Measurements from ENCODE around the gene IL12RB2. TPM values are rescaled to one million over a fixed set of nuclear protein-coding genes. Genes with fewer than 3 reads are reported as not detected.
A peak's percentile ranks its signal among the peaks of the same experiment; 100 is the strongest.

Gene IL12RB2
- total RNA-seq, 1 experiment from 2014 or later = not detected

DNA sequence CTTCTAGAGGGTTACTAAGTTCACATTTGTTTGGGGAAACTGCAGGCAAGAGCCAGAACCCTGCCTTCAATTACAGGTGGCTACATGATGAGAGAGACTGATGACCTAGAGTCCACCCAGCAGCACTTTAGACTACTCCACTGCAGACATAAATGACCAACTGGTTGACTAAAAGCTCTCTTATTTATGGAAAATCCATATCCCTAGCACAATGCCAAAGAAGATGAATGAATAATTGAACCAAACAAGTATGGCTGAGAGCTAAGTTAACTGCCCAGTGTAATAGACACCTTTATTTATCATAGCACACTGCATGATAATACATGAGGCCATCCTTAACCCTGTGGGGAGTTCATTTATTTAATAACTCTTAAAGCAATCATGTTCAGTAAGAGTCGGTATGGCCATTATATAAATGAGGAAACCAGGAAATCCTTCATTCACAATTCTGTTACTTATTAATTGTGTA, 60.4 kb downstream of the IL12RB2 start:
- peak overlapping the region; percentile 24 for H3K27ac Mint-ChIP-seq (ENCODE audit: unreplicated experiment)
- H3K36me3 Mint-ChIP-seq (ENCODE audit: insufficient read depth, unreplicated experiment) = no peaks in the 10 kb centered on the region
- no peak for DNase-seq
- H3K9me3 Mint-ChIP-seq (ENCODE audit: low read depth, unreplicated experiment) = no peaks in the 10 kb centered on the region
- intact Hi-C loops (cut with micrococcal nuclease; ENCODE audit: unreplicated experiment) = no loop called here
- peaks cover 16% of the 10 kb centered on the region for H3K4me1 Mint-ChIP-seq (ENCODE audit: low read depth, unreplicated experiment)
- TF ChIP-seq CTCF (IDR thresholded peaks at IDR 0.05; ENCODE audit: unreplicated experiment) = no peak
- no peaks in the 10 kb centered on the region for H3K27me3 Mint-ChIP-seq (ENCODE audit: unreplicated experiment)
- BruUV-seq (replicated peaks) = no TSS peak
- CTCF ChIA-PET = no interaction called here
- H3K4me3 Mint-ChIP-seq (ENCODE audit: low read depth, unreplicated experiment) = no peak overlapping the region

DNA sequence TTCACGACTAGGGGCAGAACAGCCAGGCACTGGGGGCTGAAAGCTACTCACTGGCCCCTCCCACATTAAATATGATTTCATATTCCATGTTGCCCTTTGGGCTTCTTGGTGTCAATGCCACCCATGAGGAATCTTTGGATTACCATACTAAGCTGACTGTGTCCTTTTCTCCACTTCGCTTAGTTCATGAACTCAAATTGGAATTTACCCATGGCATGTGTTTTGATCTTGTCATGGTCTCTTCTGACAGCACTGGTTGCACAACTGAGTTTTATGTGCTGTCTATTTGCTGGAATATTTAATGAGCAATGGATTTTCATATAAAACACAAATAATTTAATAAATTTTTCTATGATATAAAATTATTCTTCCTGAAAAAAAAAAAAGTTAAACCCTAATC, 63.4 kb downstream of the IL12RB2 start:
- no peak overlapping the region for H3K27ac Mint-ChIP-seq (ENCODE audit: unreplicated experiment)
- no peaks in the 10 kb centered on the region for H3K27me3 Mint-ChIP-seq (ENCODE audit: unreplicated experiment)
- CTCF ChIA-PET = no interaction called here
- no peak overlapping the region for H3K4me3 Mint-ChIP-seq (ENCODE audit: low read depth, unreplicated experiment)
- intact Hi-C loops (cut with micrococcal nuclease; ENCODE audit: unreplicated experiment) = no loop called here
- no peaks in the 10 kb centered on the region for H3K9me3 Mint-ChIP-seq (ENCODE audit: low read depth, unreplicated experiment)
- no peak for DNase-seq
- peaks cover 18% of the 10 kb centered on the region for H3K4me1 Mint-ChIP-seq (ENCODE audit: low read depth, unreplicated experiment)
- BruUV-seq (replicated peaks) = no TSS peak
- H3K36me3 Mint-ChIP-seq (ENCODE audit: insufficient read depth, unreplicated experiment) = peaks cover 5% of the 10 kb centered on the region
- no peak for TF ChIP-seq CTCF (IDR thresholded peaks at IDR 0.05; ENCODE audit: unreplicated experiment)

DNA sequence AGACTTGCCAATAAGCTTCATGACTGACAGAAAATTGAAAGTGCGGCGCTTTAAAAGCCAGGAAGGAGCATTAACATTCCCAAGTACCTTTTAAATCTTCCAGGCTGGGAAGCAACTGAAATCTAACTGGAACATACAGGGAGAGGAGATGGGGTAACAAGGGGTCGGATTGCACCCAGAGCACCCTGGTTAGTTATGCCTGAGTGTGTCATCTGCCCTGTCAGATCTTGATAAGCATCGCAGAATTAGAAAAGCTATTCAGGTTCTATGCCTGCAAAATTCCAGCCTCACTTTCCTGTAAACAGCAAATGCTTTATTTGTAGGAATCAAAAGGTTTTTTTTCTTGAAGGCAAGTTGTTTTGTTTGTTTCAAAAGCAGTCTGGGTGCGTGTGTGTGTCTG, 64.0 kb downstream of the IL12RB2 start:
- CTCF ChIA-PET = no interaction called here
- intact Hi-C loops (cut with micrococcal nuclease; ENCODE audit: unreplicated experiment) = no loop called here
- Mint-ChIP-seq H3K36me3 (ENCODE audit: insufficient read depth, unreplicated experiment) (peaks cover 5% of the 10 kb centered on the region), H3K9me3 (ENCODE audit: low read depth, unreplicated experiment) (no peaks in the 10 kb centered on the region), H3K4me1 (ENCODE audit: low read depth, unreplicated experiment) (peaks cover 25% of the 10 kb centered on the region), H3K27me3 (ENCODE audit: unreplicated experiment) (no peaks in the 10 kb centered on the region), H3K4me3 (ENCODE audit: low read depth, unreplicated experiment) (no peak overlapping the region), H3K27ac (ENCODE audit: unreplicated experiment) (no peak overlapping the region)
- DNase-seq = no peak
- TF ChIP-seq CTCF (IDR thresholded peaks at IDR 0.05; ENCODE audit: unreplicated experiment) = no peak
- BruUV-seq (replicated peaks) = no TSS peak

DNA sequence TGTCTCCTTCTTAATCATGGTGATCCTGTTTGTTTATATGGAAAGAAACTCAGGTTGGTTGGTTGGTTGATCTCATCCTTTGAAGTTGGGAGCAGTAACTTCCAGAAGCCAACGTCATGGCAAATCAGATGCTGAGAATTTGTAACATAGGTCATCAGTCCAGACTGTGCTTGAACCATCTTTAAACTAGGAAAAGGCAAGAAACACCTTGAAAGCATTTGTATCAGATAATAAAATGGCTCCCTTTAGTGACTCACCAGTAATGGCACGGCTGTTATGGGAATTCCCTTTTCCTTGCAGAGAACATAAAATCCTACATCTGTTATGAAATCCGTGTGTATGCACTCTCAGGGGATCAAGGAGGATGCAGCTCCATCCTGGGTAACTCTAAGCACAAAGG, 64.5 kb downstream of the IL12RB2 start:
- BruUV-seq (replicated peaks) = no TSS peak
- TF ChIP-seq CTCF (IDR thresholded peaks at IDR 0.05; ENCODE audit: unreplicated experiment) = no peak
- intact Hi-C loops (cut with micrococcal nuclease; ENCODE audit: unreplicated experiment) = no loop called here
- peaks cover 5% of the 10 kb centered on the region for H3K36me3 Mint-ChIP-seq (ENCODE audit: insufficient read depth, unreplicated experiment)
- no peak for DNase-seq
- no peaks in the 10 kb centered on the region for H3K9me3 Mint-ChIP-seq (ENCODE audit: low read depth, unreplicated experiment)
- no peak overlapping the region for H3K27ac Mint-ChIP-seq (ENCODE audit: unreplicated experiment)
- H3K4me3 Mint-ChIP-seq (ENCODE audit: low read depth, unreplicated experiment) = no peak overlapping the region
- no peaks in the 10 kb centered on the region for H3K27me3 Mint-ChIP-seq (ENCODE audit: unreplicated experiment)
- H3K4me1 Mint-ChIP-seq (ENCODE audit: low read depth, unreplicated experiment) = peaks cover 26% of the 10 kb centered on the region
- CTCF ChIA-PET = no interaction called here
